ENCODE results near the gene SH3BP4. TPM values are rescaled to one million over a fixed set of nuclear protein-coding genes. Genes with fewer than 3 reads are reported as not detected.

The SH3BP4 gene
- total RNA-seq, 1 donor from 2014 or later: 29.6 TPM

DNA sequence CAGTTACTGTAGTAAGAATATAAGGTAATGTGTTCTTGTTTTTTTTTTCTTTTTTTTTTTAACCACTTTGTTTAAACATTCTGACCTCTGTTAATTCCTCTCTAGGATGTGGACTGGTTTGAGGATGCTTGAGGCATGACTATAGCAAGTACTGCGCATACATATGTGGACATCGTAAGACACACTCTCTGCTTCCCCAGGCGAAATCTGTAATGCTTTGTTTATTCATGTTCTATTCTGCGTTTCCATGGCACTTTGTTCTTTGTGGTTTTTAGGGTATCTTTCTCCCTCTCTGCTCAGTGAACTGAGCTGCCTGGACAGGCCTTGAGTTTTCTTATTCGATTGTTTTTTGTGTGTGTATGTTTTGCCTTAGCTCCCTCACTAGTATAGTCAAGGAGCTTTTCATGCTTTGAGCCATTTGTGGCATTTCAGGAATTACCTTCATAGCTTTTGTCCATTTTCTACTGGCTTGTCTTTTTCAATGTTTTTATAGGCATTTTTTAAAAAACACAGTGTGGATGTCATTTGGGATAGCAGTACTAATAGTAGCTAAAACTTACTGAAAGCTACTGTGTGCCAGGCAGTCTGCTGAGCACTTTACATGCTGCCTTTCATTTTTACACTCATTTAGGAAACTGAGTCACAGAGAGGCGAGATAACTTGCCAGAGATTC, 1.9 kb upstream of the SH3BP4 start:
- TF ChIP-seq, protein P1, sequence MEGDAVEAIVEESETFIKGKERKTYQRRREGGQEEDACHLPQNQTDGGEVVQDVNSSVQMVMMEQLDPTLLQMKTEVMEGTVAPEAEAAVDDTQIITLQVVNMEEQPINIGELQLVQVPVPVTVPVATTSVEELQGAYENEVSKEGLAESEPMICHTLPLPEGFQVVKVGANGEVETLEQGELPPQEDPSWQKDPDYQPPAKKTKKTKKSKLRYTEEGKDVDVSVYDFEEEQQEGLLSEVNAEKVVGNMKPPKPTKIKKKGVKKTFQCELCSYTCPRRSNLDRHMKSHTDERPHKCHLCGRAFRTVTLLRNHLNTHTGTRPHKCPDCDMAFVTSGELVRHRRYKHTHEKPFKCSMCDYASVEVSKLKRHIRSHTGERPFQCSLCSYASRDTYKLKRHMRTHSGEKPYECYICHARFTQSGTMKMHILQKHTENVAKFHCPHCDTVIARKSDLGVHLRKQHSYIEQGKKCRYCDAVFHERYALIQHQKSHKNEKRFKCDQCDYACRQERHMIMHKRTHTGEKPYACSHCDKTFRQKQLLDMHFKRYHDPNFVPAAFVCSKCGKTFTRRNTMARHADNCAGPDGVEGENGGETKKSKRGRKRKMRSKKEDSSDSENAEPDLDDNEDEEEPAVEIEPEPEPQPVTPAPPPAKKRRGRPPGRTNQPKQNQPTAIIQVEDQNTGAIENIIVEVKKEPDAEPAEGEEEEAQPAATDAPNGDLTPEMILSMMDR (IDR thresholded peaks at IDR 0.05): no peak
- Histone ChIP-seq H3K4me3 (no peak overlapping the region), H3K27ac (no peak overlapping the region), H3K27me3 (no peaks in the 10 kb centered on the region), H3K36me3 (no peaks in the 10 kb centered on the region), H3K9me3 (no peaks in the 10 kb centered on the region), H3K4me1 (peaks cover 20% of the 10 kb centered on the region)
- DNase-seq: no peak
- ATAC-seq: no peak
- intact Hi-C loops (cut with DNase I): no loop called here

DNA sequence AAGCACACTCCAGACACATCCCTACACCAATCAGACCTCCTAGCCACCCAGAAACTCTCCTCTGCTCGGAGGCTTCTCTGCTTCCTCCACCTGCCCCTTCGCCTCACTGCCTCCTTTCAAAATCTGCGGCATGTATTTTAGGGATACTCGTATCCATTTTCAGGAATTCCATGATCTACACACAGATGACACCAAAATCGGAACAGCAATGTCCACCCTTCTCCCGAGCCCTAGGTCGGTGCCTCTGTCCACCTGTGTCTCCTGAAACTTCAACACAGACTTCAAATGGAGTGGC, 1.4 kb upstream of the SH3BP4 start:
- Histone ChIP-seq H3K27ac (no peak overlapping the region), H3K9me3 (no peaks in the 10 kb centered on the region), H3K36me3 (no peaks in the 10 kb centered on the region), H3K27me3 (no peaks in the 10 kb centered on the region), H3K4me1 (peaks cover 24% of the 10 kb centered on the region), H3K4me3 (no peak overlapping the region)
- TF ChIP-seq, protein P1 (IDR thresholded peaks at IDR 0.05): no peak
- DNase-seq: no peak
- ATAC-seq: no peak
- intact Hi-C loops (cut with DNase I): no loop called here

DNA sequence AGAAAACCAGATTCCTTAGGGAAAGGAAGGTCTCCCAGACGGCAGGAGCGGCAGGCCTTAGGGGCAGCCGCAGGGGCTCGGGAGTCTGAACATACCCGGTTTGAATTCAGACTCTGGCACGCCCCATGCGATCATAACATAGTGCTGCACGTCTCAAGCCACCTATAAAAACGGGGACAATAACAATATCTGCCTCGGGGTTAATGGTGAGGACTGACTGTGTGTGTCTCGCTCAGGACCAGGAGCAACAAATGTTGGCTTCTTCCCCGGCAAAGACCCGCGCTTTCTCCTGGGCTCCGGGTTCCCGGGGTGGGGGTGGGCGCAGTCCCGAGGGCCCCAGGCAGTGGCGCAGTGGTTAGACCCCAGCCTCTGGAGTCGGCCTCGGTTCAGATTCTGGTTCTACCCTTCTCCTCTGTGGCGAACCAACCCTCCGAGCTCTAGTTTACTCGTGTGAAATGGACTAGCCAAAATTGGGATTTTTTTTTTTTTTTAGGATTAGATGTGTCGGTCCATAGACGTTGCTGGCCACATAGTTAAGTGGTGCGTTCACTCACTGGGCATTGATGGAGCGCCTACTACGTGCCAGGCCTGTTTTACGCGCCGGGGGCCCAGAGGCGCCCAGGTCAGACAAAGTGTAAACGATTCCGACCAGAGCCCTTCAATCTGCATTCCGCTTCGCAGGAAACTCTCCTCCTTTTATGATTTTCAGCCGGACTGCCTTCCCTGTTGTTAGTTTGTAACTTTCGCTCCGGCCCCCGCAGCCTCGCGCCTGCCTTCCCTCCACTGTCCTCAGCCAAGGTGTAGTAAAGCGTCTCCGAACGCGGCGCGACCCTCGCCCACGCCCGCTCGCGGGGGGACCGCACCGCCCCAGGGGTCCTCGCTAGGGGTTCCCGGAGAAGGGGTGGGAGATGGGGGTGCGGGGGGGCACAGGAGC, 820 bp upstream of the SH3BP4 start:
- Histone ChIP-seq H3K27me3 (no peaks in the 10 kb centered on the region), H3K36me3 (no peaks in the 10 kb centered on the region), H3K27ac (peak overlapping the region; percentile 69), H3K4me3 (peak overlapping the region; percentile 76), H3K4me1 (peaks cover 24% of the 10 kb centered on the region), H3K9me3 (no peaks in the 10 kb centered on the region)
- TF ChIP-seq, protein P1 (IDR thresholded peaks at IDR 0.05): no peak
- intact Hi-C loops (cut with DNase I): no loop called here
- peak; percentile 30 for ATAC-seq
- no peak for DNase-seq

DNA sequence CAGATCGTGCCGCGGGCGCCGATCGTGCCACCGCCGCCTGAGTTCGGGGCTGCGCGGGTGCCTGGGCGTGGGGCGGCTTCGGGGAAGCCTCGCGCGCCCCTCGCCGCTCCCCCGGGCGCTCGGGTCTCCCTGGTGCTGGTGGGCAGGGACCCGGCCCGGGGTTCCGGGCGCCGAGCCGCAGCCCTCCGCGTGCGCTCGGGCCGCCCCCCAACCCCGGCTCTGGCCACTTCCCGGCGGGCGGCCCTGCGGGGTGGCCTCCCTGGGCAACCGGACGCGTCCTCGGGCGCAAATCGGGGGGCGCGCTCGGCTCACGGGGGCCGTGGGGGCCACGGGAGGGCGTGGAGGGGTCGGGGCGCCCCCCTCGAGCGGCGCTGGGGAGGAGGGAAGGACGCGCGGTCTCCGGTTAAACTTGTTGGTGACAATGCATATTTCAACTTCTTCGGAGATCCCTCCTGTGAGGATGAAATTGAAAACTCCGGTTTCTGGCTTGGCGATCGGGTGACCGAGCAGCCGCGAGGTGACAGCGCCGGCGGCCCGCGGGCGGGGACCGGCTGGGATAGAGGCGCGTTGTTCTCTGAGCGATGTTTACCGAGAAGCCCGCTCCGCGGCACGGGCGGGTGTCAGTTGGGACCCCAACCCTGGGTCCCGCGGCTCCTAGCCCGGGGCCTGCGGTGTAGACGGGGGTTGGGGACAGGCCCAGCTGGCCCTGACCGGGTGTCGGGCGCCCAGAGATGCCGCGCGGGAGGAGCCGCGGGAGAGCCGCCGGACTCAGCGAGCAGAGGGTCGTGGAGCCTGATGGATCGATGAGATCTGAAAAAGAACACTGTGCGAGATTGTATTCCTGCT, 676 bp downstream of the SH3BP4 start:
- Histone ChIP-seq H3K9me3 (no peaks in the 10 kb centered on the region), H3K27me3 (no peaks in the 10 kb centered on the region), H3K4me3 (peak overlapping the region; percentile 63), H3K27ac (peak overlapping the region; percentile 75), H3K36me3 (no peaks in the 10 kb centered on the region), H3K4me1 (peaks cover 24% of the 10 kb centered on the region)
- TF ChIP-seq, protein P1 (IDR thresholded peaks at IDR 0.05): no peak
- intact Hi-C loops (cut with DNase I): no loop called here
- peak; percentile 36 for ATAC-seq
- DNase-seq: peak; percentile 69

DNA sequence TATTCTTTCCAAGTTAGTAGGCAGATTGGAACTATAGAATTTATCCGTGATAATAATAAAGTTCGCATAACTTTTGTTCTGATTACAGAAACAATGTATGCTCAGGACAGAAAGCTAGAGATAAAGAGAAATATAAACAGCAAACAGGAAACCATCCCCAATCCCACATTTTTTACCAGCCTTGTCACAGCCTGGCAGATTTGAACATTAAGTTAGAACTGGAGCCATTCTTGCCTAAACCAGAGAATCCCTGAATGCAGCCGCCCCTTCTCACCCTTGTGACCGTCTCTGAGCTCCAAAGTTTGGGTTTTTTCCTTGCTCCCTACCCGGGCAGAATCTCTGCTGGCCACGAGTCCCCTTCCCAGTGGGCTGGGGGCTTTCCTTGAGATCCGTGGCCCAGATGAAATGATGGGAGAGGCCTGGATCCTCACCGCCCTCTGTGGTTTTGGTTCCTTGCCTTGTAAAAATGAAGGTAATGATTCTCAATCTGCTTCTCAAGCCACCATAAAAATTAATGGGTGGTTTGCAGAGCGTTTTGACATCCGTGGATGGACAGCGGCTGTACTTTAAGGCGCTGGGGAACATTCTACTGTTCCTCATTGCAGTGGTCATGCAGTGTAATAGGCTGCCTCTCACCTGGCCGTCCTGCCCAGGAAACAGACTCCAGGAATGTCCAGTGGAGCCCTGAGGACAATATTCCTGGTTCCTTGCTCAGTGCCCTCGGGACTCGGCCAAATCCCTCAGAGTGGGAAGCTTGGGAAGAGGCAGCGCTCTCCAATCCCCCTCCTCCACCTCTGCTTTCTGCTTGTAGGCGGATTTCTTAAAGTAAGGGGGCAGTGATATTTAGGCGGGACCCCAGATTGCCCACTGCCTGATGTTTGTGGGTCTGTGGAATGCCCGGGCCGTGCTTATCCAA, 1.6 kb downstream of the SH3BP4 start:
- ATAC-seq (no peak), DNase-seq (no peak)
- H3K4me3 ChIP-seq: peak overlapping the region; percentile 63
- no peaks in the 10 kb centered on the region for H3K27me3 ChIP-seq
- TF ChIP-seq, protein P1 (IDR thresholded peaks at IDR 0.05): no peak
- H3K4me1 ChIP-seq: peaks cover 24% of the 10 kb centered on the region
- H3K36me3 ChIP-seq: no peaks in the 10 kb centered on the region
- peak overlapping the region; percentile 75 for H3K27ac ChIP-seq
- H3K9me3 ChIP-seq: no peaks in the 10 kb centered on the region
- intact Hi-C loops (cut with DNase I): no loop called here

Data from upper lobe of right lung (tissue), 1 donor.